ENCODE measurements around the gene CMBL. TPM values are rescaled to one million over a fixed set of nuclear protein-coding genes. Genes with fewer than 3 reads are reported as not detected.

Gene CMBL
- total RNA-seq, 2 experiments from 2014 or later = 0.36 TPM; not detected in 1

- Mint-ChIP-seq H3K36me3 (ENCODE audit: low read depth) (no peaks in the 10 kb centered on the region), H3K27me3 (peaks cover 38% of the 10 kb centered on the region), H3K27ac (no peak overlapping the region), H3K9me3 (no peaks in the 10 kb centered on the region), H3K4me3 (no peak overlapping the region), H3K4me1 (ENCODE audit: low read depth) (peaks cover 4% of the 10 kb centered on the region)
- no peak for TF ChIP-seq CTCF (IDR thresholded peaks at IDR 0.05)
- no peak for ATAC-seq (ENCODE audit: poor library complexity)
- Histone ChIP-seq H3K4me1 (ENCODE audit: insufficient read depth, low read length) (peaks cover 13% of the 10 kb centered on the region), H3K9me3 (ENCODE audit: control insufficient read depth in 1 of 2, insufficient read depth in 1 of 2, low read length in 2 of 2) (peaks cover 0 to 7% of the 10 kb centered on the region in 2 experiments), H3K27me3 (ENCODE audit: control insufficient read depth in 1 of 2, insufficient read depth in 2 of 2, low read length in 2 of 2) (peaks cover 22 to 28% of the 10 kb centered on the region in 2 experiments), H3K36me3 (ENCODE audit: insufficient read depth, low read length) (no peaks in the 10 kb centered on the region), H3K27ac (ENCODE audit: low read depth in 1 of 2, low read length in 2 of 2) (no peak overlapping the region), H3K4me3 (ENCODE audit: low read length) (no peak overlapping the region)
- POLR2A ChIA-PET = no interaction called here
- CTCF ChIA-PET = interaction anchor here (1.2 kb wide), 1 partner anchor 35 kb away, joined by 3 read pairs; no protein-coding TSS in a partner anchor
- no peak for DNase-seq
- intact Hi-C loops (cut with DNase I, micrococcal nuclease) = no loop called here
Measured at GRCh38 chr5:10329446-10329819, 21.7 kb upstream of the CMBL start.

- H3K27ac Mint-ChIP-seq = no peak overlapping the region
- H3K36me3 Mint-ChIP-seq (ENCODE audit: low read depth) = no peaks in the 10 kb centered on the region
- DNase-seq (no peak), ATAC-seq (ENCODE audit: poor library complexity) (no peak)
- peaks cover 0 to 4% of the 10 kb centered on the region in 2 experiments for H3K9me3 ChIP-seq (ENCODE audit: control insufficient read depth in 1 of 2, insufficient read depth in 1 of 2, low read length in 2 of 2)
- H3K4me3 ChIP-seq (ENCODE audit: low read length) = no peak overlapping the region
- TF ChIP-seq CTCF (IDR thresholded peaks at IDR 0.05) = no peak
- no peak overlapping the region for H3K27ac ChIP-seq (ENCODE audit: low read depth in 1 of 2, low read length in 2 of 2)
- peaks cover 2% of the 10 kb centered on the region for H3K4me1 Mint-ChIP-seq (ENCODE audit: low read depth)
- intact Hi-C loops (cut with DNase I, micrococcal nuclease) = no loop called here
- peaks cover 31% of the 10 kb centered on the region for H3K27me3 Mint-ChIP-seq
- no peaks in the 10 kb centered on the region for H3K9me3 Mint-ChIP-seq
- peaks cover 5% of the 10 kb centered on the region for H3K4me1 ChIP-seq (ENCODE audit: insufficient read depth, low read length)
- CTCF ChIA-PET = no interaction called here
- H3K27me3 ChIP-seq (ENCODE audit: control insufficient read depth in 1 of 2, insufficient read depth in 2 of 2, low read length in 2 of 2) = peaks cover 12 to 17% of the 10 kb centered on the region in 2 experiments
- no peaks in the 10 kb centered on the region for H3K36me3 ChIP-seq (ENCODE audit: insufficient read depth, low read length)
- no peak overlapping the region for H3K4me3 Mint-ChIP-seq
- POLR2A ChIA-PET = no interaction called here
Measured at GRCh38 chr5:10328323-10328722, 20.6 kb upstream of the CMBL start.

DNA sequence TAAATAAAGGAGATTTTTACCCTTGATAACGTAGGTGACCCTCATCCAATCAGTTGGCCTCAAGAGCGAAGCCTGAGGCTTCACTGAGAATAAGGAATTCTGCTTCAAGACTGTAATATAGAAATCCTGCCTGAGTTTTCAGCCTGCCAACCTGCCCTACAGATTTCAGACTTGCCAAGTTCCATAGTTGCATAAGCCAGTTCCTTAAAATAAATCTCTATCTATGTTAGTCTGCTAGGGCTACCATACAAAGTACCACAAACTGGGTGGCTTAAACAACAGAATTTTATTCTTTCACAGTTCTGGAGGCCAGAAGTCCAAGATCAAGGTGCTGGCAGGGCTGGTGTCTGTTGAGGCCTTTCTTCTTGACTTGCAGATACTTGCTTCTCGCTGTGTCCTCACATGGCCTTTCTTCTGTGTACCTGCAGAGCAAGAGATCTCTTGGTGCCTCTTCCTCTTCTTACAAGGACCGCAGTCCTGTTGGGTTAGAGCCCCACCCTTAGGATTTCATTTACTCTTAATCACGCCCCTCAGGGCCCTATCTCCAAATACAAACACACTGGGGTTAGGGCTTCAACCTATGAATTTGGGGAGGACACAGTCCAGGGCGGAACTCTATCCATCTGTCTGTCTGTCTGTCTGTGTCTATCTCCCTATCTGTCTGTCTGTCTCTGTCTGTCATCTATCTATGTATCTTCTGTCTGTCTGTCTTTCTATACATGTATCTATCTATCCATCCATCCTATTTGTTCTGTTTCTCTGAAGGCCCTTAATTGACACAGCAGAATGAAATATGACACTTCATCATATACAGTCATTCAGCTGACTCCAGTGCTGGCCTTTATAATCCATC lies 17.0 kb upstream of the CMBL start:
- H3K4me3 ChIP-seq (ENCODE audit: low read length) = no peak overlapping the region
- ChIA-PET POLR2A (no interaction called here), CTCF (no interaction called here)
- DNase-seq (no peak), ATAC-seq (ENCODE audit: poor library complexity) (no peak)
- no peaks in the 10 kb centered on the region for H3K4me1 Mint-ChIP-seq (ENCODE audit: low read depth)
- intact Hi-C loops (cut with DNase I, micrococcal nuclease) = no loop called here
- H3K36me3 ChIP-seq (ENCODE audit: insufficient read depth, low read length) = no peaks in the 10 kb centered on the region
- TF ChIP-seq CTCF (IDR thresholded peaks at IDR 0.05) = no peak
- no peaks in the 10 kb centered on the region for H3K9me3 Mint-ChIP-seq
- no peaks in the 10 kb centered on the region for H3K9me3 ChIP-seq (ENCODE audit: control insufficient read depth in 1 of 2, insufficient read depth in 1 of 2, low read length in 2 of 2)
- no peak overlapping the region for H3K4me3 Mint-ChIP-seq
- H3K27ac ChIP-seq (ENCODE audit: low read depth in 1 of 2, low read length in 2 of 2) = no peak overlapping the region
- peaks cover 1% of the 10 kb centered on the region for H3K27me3 Mint-ChIP-seq
- no peaks in the 10 kb centered on the region for H3K36me3 Mint-ChIP-seq (ENCODE audit: low read depth)
- no peak overlapping the region for H3K27ac Mint-ChIP-seq
- H3K27me3 ChIP-seq (ENCODE audit: control insufficient read depth in 1 of 2, insufficient read depth in 2 of 2, low read length in 2 of 2) = no peaks in the 10 kb centered on the region
- no peaks in the 10 kb centered on the region for H3K4me1 ChIP-seq (ENCODE audit: insufficient read depth, low read length)

Data from CD4-positive, alpha-beta T cell (primary cell).